ENCODE results near the gene SUMO3.

SUMO3 gene

GRCh38 chr21:44858791-44859190 lies 40.9 kb upstream of the SUMO3 start:
- no peak overlapping the region for H3K4me2 ChIP-seq (ENCODE audit: low read length)
- no peak overlapping the region for H2AK5ac ChIP-seq (ENCODE audit: low read length)
- no peak overlapping the region for H3K23ac ChIP-seq (ENCODE audit: low read length)
- no peak overlapping the region for H3K18ac ChIP-seq (ENCODE audit: low read length)
- peaks cover 19% of the 10 kb centered on the region for H3K36me3 ChIP-seq (ENCODE audit: control insufficient read depth, insufficient read depth, low read length)
- H3K27ac ChIP-seq (ENCODE audit: low read depth, low read length) = no peak overlapping the region
- H2BK15ac ChIP-seq (replicated peaks; ENCODE audit: low read depth) = no peak overlapping the region
- H3K4ac ChIP-seq (ENCODE audit: low read depth, low read length) = no peak overlapping the region
- no peak for DNase-seq
- H3K79me2 ChIP-seq (ENCODE audit: control insufficient read depth, insufficient read depth, low read length) = peaks cover 33% of the 10 kb centered on the region
- no peak overlapping the region for H3K4me3 ChIP-seq (ENCODE audit: low read length)
- H4K5ac ChIP-seq (ENCODE audit: low read length) = no peak overlapping the region
- H4K8ac ChIP-seq (ENCODE audit: low read depth, low read length) = no peak overlapping the region
- no peak overlapping the region for H3K9ac ChIP-seq (ENCODE audit: low read length)
- peaks cover 28% of the 10 kb centered on the region for H3K79me1 ChIP-seq (ENCODE audit: low read length)
- no peaks in the 10 kb centered on the region for H3K27me3 ChIP-seq (ENCODE audit: insufficient read depth, low read length, poor library complexity)
- no peak overlapping the region for H2BK120ac ChIP-seq (ENCODE audit: low read depth, low read length)
- no peaks in the 10 kb centered on the region for H3K4me1 ChIP-seq (ENCODE audit: control insufficient read depth, low read depth, low read length)
- no peak overlapping the region for H3K56ac ChIP-seq (ENCODE audit: low read length)
- no CpG with 5 or more reads among the region's 10 CpGs for WGBS (ENCODE audit: extremely low coverage, insufficient coverage, low lambda C conversion rate)
- H2BK5ac ChIP-seq (ENCODE audit: low read length) = no peak overlapping the region

- H3K4me3 ChIP-seq (ENCODE audit: low read length) = no peak overlapping the region
- no CpG with 5 or more reads among the region's 15 CpGs for WGBS (ENCODE audit: extremely low coverage, insufficient coverage, low lambda C conversion rate)
- no peak overlapping the region for H3K23ac ChIP-seq (ENCODE audit: low read length)
- no peaks in the 10 kb centered on the region for H3K4me1 ChIP-seq (ENCODE audit: control insufficient read depth, low read depth, low read length)
- H3K4me2 ChIP-seq (ENCODE audit: low read length) = no peak overlapping the region
- no peak overlapping the region for H2BK5ac ChIP-seq (ENCODE audit: low read length)
- peaks cover 19% of the 10 kb centered on the region for H3K36me3 ChIP-seq (ENCODE audit: control insufficient read depth, insufficient read depth, low read length)
- peaks cover 30% of the 10 kb centered on the region for H3K79me1 ChIP-seq (ENCODE audit: low read length)
- H3K56ac ChIP-seq (ENCODE audit: low read length) = no peak overlapping the region
- H2AK5ac ChIP-seq (ENCODE audit: low read length) = no peak overlapping the region
- H3K79me2 ChIP-seq (ENCODE audit: control insufficient read depth, insufficient read depth, low read length) = peaks cover 30% of the 10 kb centered on the region
- no peak overlapping the region for H3K4ac ChIP-seq (ENCODE audit: low read depth, low read length)
- H4K8ac ChIP-seq (ENCODE audit: low read depth, low read length) = no peak overlapping the region
- no peaks in the 10 kb centered on the region for H3K27me3 ChIP-seq (ENCODE audit: insufficient read depth, low read length, poor library complexity)
- no peak overlapping the region for H2BK15ac ChIP-seq (replicated peaks; ENCODE audit: low read depth)
- H4K5ac ChIP-seq (ENCODE audit: low read length) = no peak overlapping the region
- no peak for DNase-seq
- H2BK120ac ChIP-seq (ENCODE audit: low read depth, low read length) = no peak overlapping the region
- H3K9ac ChIP-seq (ENCODE audit: low read length) = no peak overlapping the region
- H3K27ac ChIP-seq (ENCODE audit: low read depth, low read length) = no peak overlapping the region
- H3K18ac ChIP-seq (ENCODE audit: low read length) = no peak overlapping the region
Measured at GRCh38 chr21:44858291-44858690, 40.4 kb upstream of the SUMO3 start.

GRCh38 chr21:44857127-44857892 lies 39.4 kb upstream of the SUMO3 start:
- H3K27me3 ChIP-seq (ENCODE audit: insufficient read depth, low read length, poor library complexity) = no peaks in the 10 kb centered on the region
- H3K4me1 ChIP-seq (ENCODE audit: control insufficient read depth, low read depth, low read length) = no peaks in the 10 kb centered on the region
- H3K4ac ChIP-seq (ENCODE audit: low read depth, low read length) = no peak overlapping the region
- H3K36me3 ChIP-seq (ENCODE audit: control insufficient read depth, insufficient read depth, low read length) = peaks cover 19% of the 10 kb centered on the region
- no peak overlapping the region for H2BK120ac ChIP-seq (ENCODE audit: low read depth, low read length)
- no peak overlapping the region for H3K27ac ChIP-seq (ENCODE audit: low read depth, low read length)
- no peak for DNase-seq
- H3K18ac ChIP-seq (ENCODE audit: low read length) = no peak overlapping the region
- no peak overlapping the region for H3K9ac ChIP-seq (ENCODE audit: low read length)
- H3K56ac ChIP-seq (ENCODE audit: low read length) = no peak overlapping the region
- no peak overlapping the region for H2BK5ac ChIP-seq (ENCODE audit: low read length)
- WGBS (ENCODE audit: extremely low coverage, insufficient coverage, low lambda C conversion rate) = no CpG with 5 or more reads among the region's 16 CpGs
- peaks cover 30% of the 10 kb centered on the region for H3K79me1 ChIP-seq (ENCODE audit: low read length)
- H3K4me3 ChIP-seq (ENCODE audit: low read length) = no peak overlapping the region
- no peak overlapping the region for H4K8ac ChIP-seq (ENCODE audit: low read depth, low read length)
- H4K5ac ChIP-seq (ENCODE audit: low read length) = no peak overlapping the region
- no peak overlapping the region for H2BK15ac ChIP-seq (replicated peaks; ENCODE audit: low read depth)
- H3K4me2 ChIP-seq (ENCODE audit: low read length) = no peak overlapping the region
- peaks cover 26% of the 10 kb centered on the region for H3K79me2 ChIP-seq (ENCODE audit: control insufficient read depth, insufficient read depth, low read length)
- no peak overlapping the region for H3K23ac ChIP-seq (ENCODE audit: low read length)
- no peak overlapping the region for H2AK5ac ChIP-seq (ENCODE audit: low read length)

- Histone ChIP-seq H3K79me2 (ENCODE audit: control insufficient read depth, insufficient read depth, low read length) (peaks cover 16% of the 10 kb centered on the region), H3K27ac (ENCODE audit: low read depth, low read length) (no peak overlapping the region), H2AK5ac (ENCODE audit: low read length) (no peak overlapping the region), H3K18ac (ENCODE audit: low read length) (no peak overlapping the region), H4K5ac (ENCODE audit: low read length) (no peak overlapping the region), H3K4me3 (ENCODE audit: low read length) (no peak overlapping the region), H3K56ac (ENCODE audit: low read length) (no peak overlapping the region), H3K4me1 (ENCODE audit: control insufficient read depth, low read depth, low read length) (no peaks in the 10 kb centered on the region), H3K9ac (ENCODE audit: low read length) (no peak overlapping the region), H3K27me3 (ENCODE audit: insufficient read depth, low read length, poor library complexity) (no peaks in the 10 kb centered on the region), H3K79me1 (ENCODE audit: low read length) (peaks cover 22% of the 10 kb centered on the region), H3K23ac (ENCODE audit: low read length) (no peak overlapping the region), H2BK15ac (replicated peaks; ENCODE audit: low read depth) (no peak overlapping the region), H4K8ac (ENCODE audit: low read depth, low read length) (no peak overlapping the region), H2BK5ac (ENCODE audit: low read length) (no peak overlapping the region), H3K4me2 (ENCODE audit: low read length) (no peak overlapping the region), H3K4ac (ENCODE audit: low read depth, low read length) (no peak overlapping the region), H3K36me3 (ENCODE audit: control insufficient read depth, insufficient read depth, low read length) (peaks cover 19% of the 10 kb centered on the region), H2BK120ac (ENCODE audit: low read depth, low read length) (no peak overlapping the region)
- no peak for DNase-seq
- WGBS (ENCODE audit: extremely low coverage, insufficient coverage, low lambda C conversion rate) = no CpG with 5 or more reads among the region's 17 CpGs
Measured at GRCh38 chr21:44856131-44856530, 38.3 kb upstream of the SUMO3 start.

GRCh38 chr21:44855572-44855971 lies 37.7 kb upstream of the SUMO3 start:
- H3K27me3 ChIP-seq (ENCODE audit: insufficient read depth, low read length, poor library complexity) = no peaks in the 10 kb centered on the region
- no peak overlapping the region for H3K4ac ChIP-seq (ENCODE audit: low read depth, low read length)
- no peak overlapping the region for H3K27ac ChIP-seq (ENCODE audit: low read depth, low read length)
- no peak overlapping the region for H3K9ac ChIP-seq (ENCODE audit: low read length)
- H3K4me2 ChIP-seq (ENCODE audit: low read length) = no peak overlapping the region
- no peak for DNase-seq
- H3K79me2 ChIP-seq (ENCODE audit: control insufficient read depth, insufficient read depth, low read length) = peaks cover 14% of the 10 kb centered on the region
- no peak overlapping the region for H2BK5ac ChIP-seq (ENCODE audit: low read length)
- no peak overlapping the region for H2BK120ac ChIP-seq (ENCODE audit: low read depth, low read length)
- H3K4me1 ChIP-seq (ENCODE audit: control insufficient read depth, low read depth, low read length) = no peaks in the 10 kb centered on the region
- no peak overlapping the region for H2BK15ac ChIP-seq (replicated peaks; ENCODE audit: low read depth)
- H2AK5ac ChIP-seq (ENCODE audit: low read length) = no peak overlapping the region
- WGBS (ENCODE audit: extremely low coverage, insufficient coverage, low lambda C conversion rate) = no CpG with 5 or more reads among the region's 14 CpGs
- peaks cover 22% of the 10 kb centered on the region for H3K79me1 ChIP-seq (ENCODE audit: low read length)
- no peak overlapping the region for H3K56ac ChIP-seq (ENCODE audit: low read length)
- no peak overlapping the region for H3K4me3 ChIP-seq (ENCODE audit: low read length)
- no peak overlapping the region for H3K23ac ChIP-seq (ENCODE audit: low read length)
- H4K8ac ChIP-seq (ENCODE audit: low read depth, low read length) = no peak overlapping the region
- peaks cover 22% of the 10 kb centered on the region for H3K36me3 ChIP-seq (ENCODE audit: control insufficient read depth, insufficient read depth, low read length)
- H3K18ac ChIP-seq (ENCODE audit: low read length) = no peak overlapping the region
- H4K5ac ChIP-seq (ENCODE audit: low read length) = no peak overlapping the region

Measured in mesendoderm (in vitro differentiated cells).